ENCODE data around the gene CIITA. TPM values are rescaled to one million over a fixed set of nuclear protein-coding genes. Genes with fewer than 3 reads are reported as not detected.
"Not testable (repeated sequence)": the region's sequence is repeated elsewhere in the genome, so short reads cannot be mapped to it uniquely, and the experiment has no call there.

Gene CIITA
- polyA plus RNA-seq, 12 donors, result 1.0 to 13.0 (median 1.9) TPM; not detected in 2

DNA sequence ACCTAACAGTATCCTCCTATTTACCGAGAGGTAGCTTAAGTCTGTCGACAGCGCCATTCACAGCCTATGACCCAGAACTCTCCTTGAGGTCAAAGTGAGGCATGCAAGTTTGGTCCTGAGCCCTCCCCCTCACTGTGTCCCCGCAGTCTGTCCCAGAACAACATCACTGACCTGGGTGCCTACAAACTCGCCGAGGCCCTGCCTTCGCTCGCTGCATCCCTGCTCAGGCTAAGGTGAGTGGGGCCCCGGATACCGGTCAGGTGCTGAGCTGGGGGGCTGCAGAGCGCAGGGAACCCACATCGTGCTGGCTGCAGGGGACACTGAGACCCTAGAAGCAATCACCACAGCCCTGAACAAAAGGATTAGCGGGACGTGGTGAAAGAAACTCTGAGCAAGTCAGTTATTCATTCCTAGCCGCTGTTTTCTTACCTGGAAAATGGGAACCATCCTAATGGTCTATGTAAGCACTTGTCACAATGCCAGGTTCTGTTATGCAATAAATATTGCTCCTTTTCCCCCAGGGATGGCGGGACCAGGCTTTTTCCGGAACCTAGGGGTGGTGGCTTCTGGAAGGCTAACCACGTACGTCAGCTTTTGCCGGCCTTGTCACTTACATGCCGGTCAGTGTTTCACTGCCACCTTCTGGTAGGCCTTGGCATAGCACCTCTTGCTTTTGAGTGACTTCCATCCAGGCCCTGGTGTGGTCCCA lies 41.4 kb downstream of the CIITA start:
- DNase-seq, result peak; percentile 95

- no peak for DNase-seq
These were observed 42.0 kb downstream of the CIITA start for GRCh38 chr16:10919003-10919351.

DNA sequence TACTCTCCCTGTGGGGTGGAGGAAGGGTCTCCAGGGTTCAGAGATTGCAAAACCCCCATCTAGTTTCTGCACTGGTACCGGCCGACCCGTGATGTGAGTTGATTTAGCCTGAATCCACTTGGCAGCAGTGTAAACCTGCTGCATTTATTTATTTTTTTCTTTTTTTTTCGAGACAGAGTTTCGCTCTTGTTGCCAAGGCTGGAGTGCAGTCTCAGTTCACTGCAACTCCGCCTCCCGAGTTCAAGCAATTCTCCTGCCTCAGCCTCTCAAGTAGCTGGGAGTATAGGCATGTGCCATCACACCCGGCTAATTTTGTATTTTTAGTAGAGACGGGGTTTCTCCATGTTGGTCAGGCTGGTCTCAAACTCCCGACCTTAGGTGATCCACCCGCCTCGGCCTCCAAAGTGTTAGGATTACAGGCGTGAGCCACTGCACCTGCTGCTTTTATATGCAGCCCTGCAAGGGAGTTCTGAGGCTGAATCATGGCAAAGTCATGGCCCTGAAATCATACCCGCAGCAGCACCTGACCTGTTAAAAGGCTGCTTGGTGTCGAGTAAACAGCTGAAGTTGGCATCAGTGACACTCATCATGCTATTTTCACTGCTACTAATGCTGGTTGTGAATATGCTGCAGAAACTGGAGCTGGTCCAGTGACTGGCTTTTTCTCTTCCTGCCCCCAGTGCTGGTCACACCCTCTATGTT lies 43.9 kb downstream of the CIITA start:
- no peak for DNase-seq

DNA sequence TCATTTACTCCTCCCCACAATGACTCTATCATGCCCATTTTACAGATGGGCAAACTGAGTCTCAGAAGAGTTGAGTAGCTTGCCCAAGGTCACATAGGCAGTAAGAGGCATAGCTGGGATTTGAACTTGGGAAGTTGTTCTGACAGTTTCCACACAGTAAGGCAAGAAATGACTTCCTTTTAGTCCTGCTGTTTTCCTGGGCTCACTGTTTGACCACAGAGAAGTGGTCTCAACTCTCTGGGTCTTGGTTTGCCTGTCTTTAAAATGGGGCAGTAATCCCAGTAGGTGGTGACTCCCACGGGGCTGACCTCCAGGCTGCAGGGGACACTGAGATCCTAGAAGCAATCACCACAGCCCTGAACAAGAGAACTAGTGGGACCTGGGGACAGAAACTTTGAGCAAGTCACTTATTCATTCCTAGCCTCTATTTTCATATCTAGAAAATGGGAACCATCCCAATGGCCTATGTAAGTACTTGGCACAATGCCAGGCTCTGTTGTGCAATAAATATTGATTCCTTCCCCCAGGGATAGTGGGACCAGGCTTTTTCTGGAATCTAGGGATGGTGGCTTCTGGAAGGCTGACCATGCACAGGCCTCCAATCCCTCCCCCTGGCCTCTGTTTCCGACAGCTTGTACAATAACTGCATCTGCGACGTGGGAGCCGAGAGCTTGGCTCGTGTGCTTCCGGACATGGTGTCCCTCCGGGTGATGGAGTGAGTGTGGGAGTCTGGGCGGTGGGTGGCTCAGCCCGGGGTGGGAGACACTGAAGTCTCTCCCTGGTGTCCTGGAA lies 44.7 kb downstream of the CIITA start:
- DNase-seq, result no peak

DNA sequence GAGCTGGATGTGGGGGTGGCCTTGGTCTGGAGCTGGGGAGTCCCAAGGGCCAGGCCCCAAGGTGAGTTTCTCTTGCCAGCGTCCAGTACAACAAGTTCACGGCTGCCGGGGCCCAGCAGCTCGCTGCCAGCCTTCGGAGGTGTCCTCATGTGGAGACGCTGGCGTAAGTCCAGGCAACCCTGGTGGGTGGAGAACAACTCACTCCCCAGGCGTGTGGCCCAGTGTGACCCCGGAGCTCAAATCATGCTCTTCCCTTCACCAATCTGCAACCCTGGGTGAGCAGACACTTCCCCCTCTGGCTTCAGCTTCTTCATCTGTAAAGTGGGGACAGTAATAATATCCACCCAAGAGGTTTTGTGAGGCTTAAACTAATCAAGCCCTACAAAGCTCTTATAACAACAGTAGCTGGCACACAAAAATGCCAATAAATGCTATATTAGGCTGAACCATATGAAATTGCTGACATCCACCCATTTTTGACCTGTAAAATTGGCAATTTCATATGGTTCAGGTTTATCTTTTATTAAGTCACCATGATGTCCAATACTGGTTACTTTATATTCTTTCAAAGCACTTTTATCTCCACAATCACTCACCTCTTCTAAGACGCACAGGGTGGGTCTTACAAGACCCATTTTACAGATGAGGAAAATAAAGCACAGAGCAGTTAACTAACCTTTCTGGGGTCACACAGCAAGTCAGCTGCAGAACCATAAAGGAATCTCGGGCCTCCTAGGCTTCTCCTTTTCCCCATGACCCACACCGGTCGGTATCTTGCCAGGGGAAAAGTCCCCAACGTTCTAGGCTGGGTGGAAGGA lies 45.5 kb downstream of the CIITA start:
- no peak for DNase-seq

DNA sequence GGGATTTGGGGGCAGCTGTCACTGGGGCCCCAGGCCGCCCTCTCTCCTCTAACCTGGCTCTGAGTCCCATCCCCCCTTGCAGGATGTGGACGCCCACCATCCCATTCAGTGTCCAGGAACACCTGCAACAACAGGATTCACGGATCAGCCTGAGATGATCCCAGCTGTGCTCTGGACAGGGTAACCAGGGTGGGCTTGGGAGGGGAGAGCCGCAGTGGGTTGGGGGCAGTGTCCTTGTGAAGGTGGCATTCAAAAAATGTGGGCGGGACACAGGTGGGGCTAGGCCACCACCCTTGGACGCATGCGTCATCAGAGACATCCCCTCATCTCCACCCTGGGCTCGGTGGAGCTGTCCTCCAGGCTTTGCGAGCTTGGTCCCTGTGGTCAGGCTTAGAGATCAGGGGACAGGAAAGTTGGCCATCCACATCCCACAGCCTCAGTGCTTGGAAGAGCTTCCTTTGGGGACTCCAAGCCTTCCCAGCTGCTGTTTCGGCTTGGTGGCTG lies 46.2 kb downstream of the CIITA start:
- DNase-seq, result no peak

GRCh38 chr16:10923650-10924214 lies 46.7 kb downstream of the CIITA start:
- DNase-seq, result no peak

DNA sequence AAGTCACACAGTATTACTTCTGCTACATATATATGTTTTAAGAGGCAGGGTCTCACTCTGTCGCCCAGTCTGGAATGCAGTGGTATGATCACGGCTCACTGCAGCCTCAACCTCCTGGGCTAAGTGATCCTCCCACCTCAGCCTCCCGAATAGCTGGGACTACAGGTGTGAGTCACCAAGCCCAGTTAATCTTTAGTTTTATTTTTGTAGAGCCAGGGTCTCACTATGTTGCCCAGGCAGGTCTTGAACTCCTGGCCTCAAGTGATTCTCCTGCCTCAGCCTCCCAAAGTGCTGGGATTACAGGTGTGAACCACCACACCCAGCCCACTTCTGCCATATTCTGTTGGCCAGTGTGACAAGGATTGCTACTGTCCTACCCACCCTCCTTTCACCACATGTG lies 48.3 kb downstream of the CIITA start:
- not testable (repeated sequence) for DNase-seq

- no peak for DNase-seq
These were observed 49.1 kb downstream of the CIITA start for GRCh38 chr16:10926094-10926493.

- DNase-seq, result no peak
These were observed 49.9 kb downstream of the CIITA start for GRCh38 chr16:10926867-10927266.

GRCh38 chr16:10927497-10928112 lies 50.6 kb downstream of the CIITA start:
- no peak for DNase-seq

- not testable (repeated sequence) for DNase-seq
These were observed 52.1 kb downstream of the CIITA start for GRCh38 chr16:10929097-10929496.

DNA sequence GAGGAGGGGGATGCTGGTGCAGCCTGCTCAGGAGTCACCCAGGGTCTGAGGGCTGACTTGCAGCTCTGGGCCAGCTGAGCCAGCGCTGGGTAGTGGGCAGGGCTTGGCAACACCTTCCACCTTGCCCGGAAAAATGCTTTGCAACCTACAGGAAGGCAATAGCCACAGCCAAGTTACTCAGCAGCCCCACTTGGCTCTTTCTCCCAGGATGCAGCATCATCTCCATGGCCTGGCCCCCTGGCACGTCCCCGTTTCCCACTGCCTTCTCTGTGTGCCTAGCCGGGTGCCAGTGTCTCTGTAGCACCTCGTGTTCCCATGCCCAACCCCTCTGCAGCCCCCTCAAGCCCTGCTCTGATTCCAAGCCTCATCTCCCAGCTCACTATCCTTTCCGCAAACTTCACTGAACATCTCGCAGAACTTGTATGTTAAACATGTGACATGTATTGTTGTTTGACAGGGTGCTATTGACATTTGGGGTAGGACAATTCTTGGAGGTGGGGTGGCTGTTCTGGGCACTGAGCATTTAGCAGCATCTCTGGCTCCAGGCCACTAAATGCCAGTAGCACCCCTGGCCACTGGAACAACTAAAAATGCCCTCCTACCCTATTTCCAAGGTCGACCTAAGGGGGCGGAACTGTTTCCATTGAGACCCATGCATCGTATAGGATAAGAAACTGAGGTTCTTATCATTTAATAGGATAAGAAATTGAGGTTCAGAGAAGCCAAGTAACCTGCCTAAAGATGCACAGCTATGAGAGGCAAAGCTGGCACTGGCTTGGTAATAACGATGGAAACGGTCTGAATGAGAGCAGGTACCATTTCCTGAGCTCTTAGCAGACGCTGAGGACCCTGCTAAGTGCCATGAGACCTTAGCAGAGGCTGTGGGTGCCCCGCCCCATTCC lies 53.1 kb downstream of the CIITA start:
- DNase-seq, result no peak

GRCh38 chr16:10930755-10931093 lies 53.7 kb downstream of the CIITA start:
- no peak for DNase-seq

- no peak for DNase-seq
These were observed 54.1 kb downstream of the CIITA start for GRCh38 chr16:10931134-10931533.

GRCh38 chr16:10931977-10932632 lies 55.1 kb downstream of the CIITA start:
- no peak for DNase-seq

DNA sequence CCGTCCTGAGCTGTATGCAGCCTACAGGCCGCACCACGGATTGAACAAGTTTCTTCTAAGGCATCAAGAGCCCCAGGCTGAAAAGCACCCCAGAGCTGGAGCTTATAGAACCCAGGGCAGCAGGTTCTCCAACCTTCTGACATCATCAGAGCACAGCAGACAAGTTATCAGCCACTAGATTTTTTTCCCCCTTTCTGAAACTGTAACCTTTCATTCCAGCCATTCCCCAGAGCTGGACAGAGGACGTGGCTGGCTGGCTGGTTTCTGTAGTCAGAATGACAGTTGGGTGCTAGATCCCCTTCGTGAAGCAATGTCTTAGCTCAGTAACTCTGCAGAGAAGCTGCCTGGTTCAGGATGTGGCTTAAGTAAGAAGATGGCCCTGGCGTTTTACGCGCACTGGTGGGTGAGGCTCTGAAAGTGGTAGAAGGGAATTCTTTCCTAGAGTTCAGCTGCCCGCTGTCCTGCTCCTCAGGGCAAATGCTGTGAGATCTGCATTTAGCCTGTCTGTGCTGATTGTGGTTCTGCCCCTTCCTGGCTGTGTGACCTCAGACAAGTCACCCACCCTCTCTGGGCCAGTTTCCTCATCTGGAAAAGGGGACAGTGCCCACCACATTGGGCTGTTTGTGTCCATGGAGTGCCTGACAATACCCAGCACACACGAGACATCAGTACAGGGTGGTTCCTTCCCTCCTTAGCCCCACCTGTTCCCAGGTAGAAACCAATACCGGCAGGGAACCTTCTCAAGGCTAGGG lies 56.1 kb downstream of the CIITA start:
- DNase-seq, result no peak

- DNase-seq, result no peak
These were observed 56.9 kb downstream of the CIITA start for GRCh38 chr16:10933865-10934264.
